Measurements from ENCODE around the gene SCAPER.

SCAPER gene

GRCh38 chr15:76376816-76377215 lies 528.3 kb downstream of the SCAPER start:
- ChIA-PET CTCF (interaction anchor here (0.6 to 1.1 kb wide), 2 partner anchors 141 to 187 kb away, joined by 3 to 4 read pairs; no protein-coding TSS in a partner anchor), POLR2A (interaction anchor here (1.1 to 3.3 kb wide), 3 partner anchors 30 to 65 kb away, joined by 3 to 13 read pairs (median 7); partner anchors contain the start of genes ETFA and ISL2)
- Histone ChIP-seq H3K4me3 (ENCODE audit: low read depth, low read length) (no peak overlapping the region), H3K9me3 (ENCODE audit: control insufficient read depth, insufficient read depth, low read depth, low read length) (no peaks in the 10 kb centered on the region), H3K27ac (ENCODE audit: extremely low read depth, low read depth, low read length) (peak overlapping the region; percentile 13; the same call in 1 of the 2 replicates), H3K4me1 (ENCODE audit: control insufficient read depth, insufficient read depth, low read length) (peaks cover 4% of the 10 kb centered on the region; the same call in 1 of the 2 replicates), H3K36me3 (ENCODE audit: control insufficient read depth in 2 of 2, insufficient read depth in 1 of 2, low read length in 2 of 2) (peaks cover 0 to 4% of the 10 kb centered on the region in 2 experiments; a peak in 1 of 3 replicates)
- TF ChIP-seq ZNF335 (tag by site-specific recombination; conservative IDR thresholded peaks at IDR 0.05) (peak; percentile 26; the same call in 1 of the 2 replicates), ZNF791 (tag by site-specific recombination; IDR thresholded peaks at IDR 0.05) (no peak)

GRCh38 chr15:76376029-76376428 lies 529.1 kb downstream of the SCAPER start:
- peak; percentile 16; the same call in 1 of the 2 replicates for TF ChIP-seq INSM2 (tag by site-specific recombination; IDR thresholded peaks at IDR 0.05)
- TF ChIP-seq ZNF513 (tag by site-specific recombination; IDR thresholded peaks at IDR 0.05): no peak
- TF ChIP-seq ZNF302 (tag by site-specific recombination; IDR thresholded peaks at IDR 0.05; ENCODE audit: low read depth): no peak
- TF ChIP-seq HIC1 (tag by site-specific recombination; IDR thresholded peaks at IDR 0.05): 0 out of 2 replicates have a peak, but pooled peaks have one; percentile 23
- TF ChIP-seq ZNF521 (tag by site-specific recombination; IDR thresholded peaks at IDR 0.05): no peak
- no peak for TF ChIP-seq ZNF335 (tag by site-specific recombination; conservative IDR thresholded peaks at IDR 0.05)
- TF ChIP-seq ZNF791 (tag by site-specific recombination; IDR thresholded peaks at IDR 0.05): no peak
- peaks cover 0 to 4% of the 10 kb centered on the region in 2 experiments; a peak in 1 of 3 replicates for H3K36me3 ChIP-seq (ENCODE audit: control insufficient read depth in 2 of 2, insufficient read depth in 1 of 2, low read length in 2 of 2)
- ChIA-PET POLR2A (interaction anchor here (1.1 to 3.3 kb wide), 3 partner anchors 30 to 64 kb away, joined by 3 to 13 read pairs (median 7); partner anchors contain the start of genes ETFA and ISL2), CTCF (interaction anchor here (0.6 to 1.1 kb wide), 3 partner anchors 136 to 186 kb away, joined by 3 to 4 read pairs (median 4); no protein-coding TSS in a partner anchor)
- H3K9me3 ChIP-seq (ENCODE audit: control insufficient read depth, insufficient read depth, low read depth, low read length): no peaks in the 10 kb centered on the region
- no peak overlapping the region for H3K27ac ChIP-seq (ENCODE audit: extremely low read depth, low read depth, low read length)
- H3K4me3 ChIP-seq (ENCODE audit: low read depth, low read length): no peak overlapping the region
- peaks cover 4% of the 10 kb centered on the region; the same call in 1 of the 2 replicates for H3K4me1 ChIP-seq (ENCODE audit: control insufficient read depth, insufficient read depth, low read length)

GRCh38 chr15:76368122-76368621 lies 537.0 kb downstream of the SCAPER start:
- ChIA-PET POLR2A (no interaction called here), CTCF (interaction anchor here (1.1 kb wide), 1 partner anchor 11 kb away, joined by 4 read pairs; no protein-coding TSS in a partner anchor)
- H3K27ac ChIP-seq (ENCODE audit: extremely low read depth, low read depth, low read length): no peak overlapping the region
- no peak overlapping the region for H3K4me3 ChIP-seq (ENCODE audit: low read depth, low read length)
- no peaks in the 10 kb centered on the region for H3K9me3 ChIP-seq (ENCODE audit: control insufficient read depth, insufficient read depth, low read depth, low read length)
- H3K36me3 ChIP-seq (ENCODE audit: control insufficient read depth in 2 of 2, insufficient read depth in 1 of 2, low read length in 2 of 2): peaks cover 0 to 4% of the 10 kb centered on the region in 2 experiments; a peak in 1 of 3 replicates
- H3K4me1 ChIP-seq (ENCODE audit: control insufficient read depth, insufficient read depth, low read length): no peaks in the 10 kb centered on the region
- TF ChIP-seq ZNF266 (tag by site-specific recombination; IDR thresholded peaks at IDR 0.05; ENCODE audit: low read depth): no peak
- no peak for TF ChIP-seq ZFP3 (tag by site-specific recombination; IDR thresholded peaks at IDR 0.05; ENCODE audit: low read depth)
- TF ChIP-seq ZNF792 (tag by site-specific recombination; IDR thresholded peaks at IDR 0.05): no peak
- no peak for TF ChIP-seq ZNF157 (tag by site-specific recombination; IDR thresholded peaks at IDR 0.05)
- no peak for TF ChIP-seq KLF8 (tag by site-specific recombination; IDR thresholded peaks at IDR 0.05)
- TF ChIP-seq ZNF670 (tag by site-specific recombination; IDR thresholded peaks at IDR 0.05; ENCODE audit: low read depth): no peak
- no peak for TF ChIP-seq GLIS2 (tag by site-specific recombination; IDR thresholded peaks at IDR 0.05)
- no peak for TF ChIP-seq ATF2 (tag by site-specific recombination; IDR thresholded peaks at IDR 0.05; ENCODE audit: low read depth)
- no peak for TF ChIP-seq ZNF394 (tag by site-specific recombination; IDR thresholded peaks at IDR 0.05; ENCODE audit: borderline replicate concordance)

Measured in HEK293 (cell line).